Mesendoderm (in vitro differentiated cells): ENCODE data around the gene SLC4A1. TPM values are rescaled to one million over a fixed set of nuclear protein-coding genes. Genes with fewer than 3 reads are reported as not detected.

Experiments used
- DNase-seq: peaks from one replicate; pipeline ENCODE4 v3.0.0; 2013
- H2AK5ac ChIP-seq: 2 replicates; pipeline ENCODE4 v1.6.1; 2013; ENCODE audit warnings: low read length, inconsistent platforms
- H2BK120ac ChIP-seq: 2 replicates; pipeline ENCODE4 v1.6.1; 2013; ENCODE audit warnings: low read depth, mild to moderate bottlenecking, low read length, moderate library complexity, mixed read lengths
- H2BK15ac ChIP-seq: replicated peaks from 2 replicates; pipeline ENCODE4 v1.6.1; 2013; ENCODE audit warnings: low read depth, mild to moderate bottlenecking, moderate library complexity
- H2BK5ac ChIP-seq: 2 replicates; pipeline ENCODE4 v1.6.1; 2013; ENCODE audit warnings: low read length, inconsistent platforms
- H3K18ac ChIP-seq: 2 replicates; pipeline ENCODE4 v1.6.1; 2013; ENCODE audit warnings: mild to moderate bottlenecking, low read length, mixed read lengths
- H3K23ac ChIP-seq: one replicate; pipeline ENCODE4 v1.6.1; 2013; ENCODE audit warnings: low read length
- H3K27ac ChIP-seq: 2 replicates; pipeline ENCODE4 v1.5.1; 2013; ENCODE audit warnings: low read depth, mild to moderate bottlenecking, inconsistent platforms, low read length, moderate library complexity
- H3K27me3 ChIP-seq: 2 replicates; pipeline ENCODE4 v1.6.1; 2013; ENCODE audit warnings: low read length, control low read depth, mild to moderate bottlenecking, inconsistent platforms; ENCODE audit not compliant: insufficient read depth, poor library complexity
- H3K36me3 ChIP-seq: 2 replicates; pipeline ENCODE4 v1.6.1; 2013; ENCODE audit warnings: low read length, inconsistent platforms; ENCODE audit not compliant: control insufficient read depth, insufficient read depth
- H3K4ac ChIP-seq: one replicate; pipeline ENCODE4 v1.6.1; 2013; ENCODE audit warnings: low read depth, mild to moderate bottlenecking, low read length, moderate library complexity
- H3K4me1 ChIP-seq: 2 replicates; pipeline ENCODE4 v1.6.1; 2013; ENCODE audit warnings: low read depth, low read length, inconsistent platforms; ENCODE audit not compliant: control insufficient read depth
- H3K4me2 ChIP-seq: 2 replicates; pipeline ENCODE4 v1.6.1; 2013; ENCODE audit warnings: low read length
- H3K4me3 ChIP-seq: 2 replicates; pipeline ENCODE4 v1.5.1; 2013; ENCODE audit warnings: mild to moderate bottlenecking, low read length
- H3K56ac ChIP-seq: one replicate; pipeline ENCODE4 v1.6.1; 2013; ENCODE audit warnings: low read length
- H3K79me1 ChIP-seq: 2 replicates; pipeline ENCODE4 v1.6.1; 2013; ENCODE audit warnings: low read length, inconsistent platforms
- H3K79me2 ChIP-seq: 2 replicates; pipeline ENCODE4 v1.6.1; 2013; ENCODE audit warnings: mild to moderate bottlenecking, low read length; ENCODE audit not compliant: control insufficient read depth, insufficient read depth
- H3K9ac ChIP-seq: 2 replicates; pipeline ENCODE4 v1.6.1; 2013; ENCODE audit warnings: low read length, inconsistent platforms
- H4K5ac ChIP-seq: one replicate; pipeline ENCODE4 v1.6.1; 2013; ENCODE audit warnings: low read length
- H4K8ac ChIP-seq: one replicate; pipeline ENCODE4 v1.6.1; 2013; ENCODE audit warnings: low read depth, mild to moderate bottlenecking, control low read depth, low read length, moderate library complexity
- WGBS: extraction: QIAGEN DNeasy Blood & Tissue Kit; methylation state at CpG from one replicate; pipeline ENCODE4 v1.1.7; 2013; ENCODE audit warnings: low lambda C conversion rate, missing lambda C conversion rate; ENCODE audit not compliant: insufficient coverage; ENCODE audit errors: extremely low coverage; 5-methylcytosine and 5-hydroxymethylcytosine counted together
- small RNA-seq: library from polyadenylated mRNA; stranded (forward); fragments of <200 nt; extraction: miRNeasy Mini kit (QIAGEN cat#:217004); gene quantifications from one replicate; pipeline ENCODE3, GENCODE V24; 2013; ENCODE audit not compliant: insufficient read depth

SLC4A1 gene

DNA sequence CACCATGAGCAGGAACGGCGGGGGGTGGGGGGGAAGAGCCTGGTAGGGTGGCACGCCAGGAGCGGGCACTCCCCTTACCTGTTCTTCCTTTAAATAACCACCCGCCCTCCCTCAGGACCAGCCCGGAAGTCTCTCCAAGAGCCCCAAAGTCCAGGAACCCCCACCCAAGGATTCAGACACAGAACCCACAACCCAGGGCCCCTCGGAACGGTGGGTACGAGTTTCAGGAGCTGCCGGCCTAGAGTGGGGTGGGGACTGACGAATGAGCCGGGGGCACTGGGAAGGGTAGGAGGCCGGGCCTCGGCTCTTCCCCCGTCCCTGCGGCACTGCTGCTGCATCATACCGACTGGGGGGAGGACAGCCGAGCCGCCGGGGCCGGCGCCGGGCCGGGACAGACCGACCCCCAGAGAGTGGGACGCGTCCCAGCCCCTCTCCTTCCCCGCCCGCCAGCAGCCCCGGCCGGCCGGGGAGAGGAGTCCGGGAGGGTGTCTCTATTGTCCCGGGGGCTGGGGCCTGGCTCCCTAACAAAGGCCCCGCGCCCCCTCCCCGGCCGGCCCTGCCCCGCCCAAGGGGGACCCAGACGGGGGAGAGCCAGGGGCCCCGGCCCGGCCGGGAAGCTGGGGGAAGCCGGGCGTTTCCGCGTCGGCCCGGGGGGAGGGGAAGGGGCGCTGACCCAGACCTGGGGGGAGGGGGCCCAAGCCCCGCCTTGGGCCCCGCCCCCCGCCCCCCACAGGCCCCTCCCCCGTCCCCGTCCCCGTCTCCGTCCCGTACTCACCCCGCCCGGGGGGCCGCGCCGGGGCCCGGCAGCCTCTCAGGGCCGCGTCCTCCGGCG lies 69.0 kb downstream of the SLC4A1 start:
- Histone ChIP-seq H2AK5ac (no peak overlapping the region), H3K9ac (peak overlapping the region; percentile 97), H2BK5ac (peak overlapping the region; percentile 76), H3K27ac (peak overlapping the region; percentile 99), H2BK120ac (peak overlapping the region; percentile 62), H3K4ac (peak overlapping the region; percentile 71), H3K4me3 (peak overlapping the region; percentile 86), H3K27me3 (no peaks in the 10 kb centered on the region), H2BK15ac (no peak overlapping the region), H3K36me3 (peaks cover 11% of the 10 kb centered on the region), H3K4me2 (peak overlapping the region; percentile 90), H3K79me2 (peaks cover 23% of the 10 kb centered on the region), H3K79me1 (peaks cover 13% of the 10 kb centered on the region), H4K8ac (peak overlapping the region; percentile 78), H3K23ac (peak overlapping the region; percentile 48), H3K4me1 (peaks cover 2% of the 10 kb centered on the region), H4K5ac (no peak overlapping the region), H3K18ac (peak overlapping the region; percentile 95), H3K56ac (peak overlapping the region; percentile 90)
- peak; percentile 66 for DNase-seq
- WGBS, result no CpG with 5 or more reads among the region's 68 CpGs

Small RNA genes within 50 kb of the gene (small RNA-seq; reads per million reads assigned to genes)
- not detected for gene MIR6782
- not detected for gene RF00012
- not detected for gene RN7SL507P
- not detected for gene RNU6-453P
